SIG-M5 (cell line): Measurements from ENCODE around the gene RABGAP1L.
"Not testable (repeated sequence)": the region's sequence is repeated elsewhere in the genome, so short reads cannot be mapped to it uniquely, and the experiment has no call there.

ENCODE experiments used
- DNase-seq: peaks from one replicate; lab custom pipeline; 2025; lab: John Stamatoyannopoulos, UW

RABGAP1L gene

DNA sequence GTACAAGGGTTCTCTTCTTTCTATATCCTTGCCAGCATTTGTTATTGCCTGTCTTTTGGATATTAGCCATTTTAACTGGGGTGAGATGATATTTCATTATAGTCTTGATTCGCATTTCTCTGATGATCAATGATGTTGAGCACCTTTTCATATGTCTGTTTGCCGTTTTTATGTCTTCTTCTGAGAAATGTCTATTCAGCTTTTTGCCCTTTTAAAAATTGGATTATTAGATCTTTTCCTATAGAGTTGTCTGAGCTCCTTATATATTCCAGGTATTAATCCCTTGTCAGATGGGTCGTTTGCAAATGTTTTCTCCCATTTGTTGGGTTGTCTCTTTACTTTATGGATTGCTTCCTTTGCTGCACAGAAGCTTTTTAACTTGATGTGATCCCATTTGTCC, 883.3 kb downstream of the RABGAP1L start:
- no peak for DNase-seq

DNA sequence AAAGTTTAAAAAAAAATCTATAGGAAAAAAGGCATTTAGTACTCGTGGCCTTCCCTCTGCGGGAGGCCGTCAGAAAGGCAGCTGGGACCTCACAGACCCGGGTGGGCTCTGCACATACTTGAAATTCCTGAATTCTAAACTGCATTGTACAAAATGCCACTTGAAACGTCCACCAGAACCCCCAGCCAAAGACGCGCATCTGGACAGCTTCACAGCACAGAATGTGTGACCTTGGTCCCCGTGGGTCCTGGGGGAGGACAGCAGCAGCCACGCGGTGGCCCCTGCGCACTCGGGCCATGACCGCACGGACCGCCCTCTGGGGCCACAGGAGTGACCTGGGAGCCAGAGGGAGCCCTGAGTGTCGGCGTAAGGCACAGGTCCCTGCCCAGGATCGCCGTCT, 884.5 kb downstream of the RABGAP1L start:
- no peak for DNase-seq

DNA sequence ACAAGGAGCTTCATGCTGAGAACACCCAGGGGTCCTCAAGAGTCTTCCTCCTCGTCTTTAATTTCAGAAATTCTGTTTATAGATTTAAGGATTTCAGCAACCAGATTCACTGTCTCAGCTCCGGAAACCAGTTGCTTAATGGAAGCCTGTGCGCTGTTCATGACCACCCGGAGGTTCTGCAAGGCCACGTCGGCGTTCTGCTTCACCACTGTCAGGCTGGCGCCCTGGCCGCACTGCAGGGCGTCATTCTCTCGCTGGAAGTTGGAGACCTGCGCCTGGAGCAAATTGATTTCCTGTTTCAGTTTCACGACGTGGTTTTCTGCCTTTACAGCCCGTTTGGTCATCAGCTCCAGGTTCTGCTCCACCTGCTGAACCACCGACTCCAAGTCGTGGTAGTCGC, 885.3 kb downstream of the RABGAP1L start:
- DNase-seq: not testable (repeated sequence)
